ENCODE measurements around the gene GTPBP2. TPM values are rescaled to one million over a fixed set of nuclear protein-coding genes. Genes with fewer than 3 reads are reported as not detected.
"Not testable (repeated sequence)": the region's sequence is repeated elsewhere in the genome, so short reads cannot be mapped to it uniquely, and the experiment has no call there.

The GTPBP2 gene
- polyA plus RNA-seq, 1 donor from 2014 or later = 5.5 TPM

DNA sequence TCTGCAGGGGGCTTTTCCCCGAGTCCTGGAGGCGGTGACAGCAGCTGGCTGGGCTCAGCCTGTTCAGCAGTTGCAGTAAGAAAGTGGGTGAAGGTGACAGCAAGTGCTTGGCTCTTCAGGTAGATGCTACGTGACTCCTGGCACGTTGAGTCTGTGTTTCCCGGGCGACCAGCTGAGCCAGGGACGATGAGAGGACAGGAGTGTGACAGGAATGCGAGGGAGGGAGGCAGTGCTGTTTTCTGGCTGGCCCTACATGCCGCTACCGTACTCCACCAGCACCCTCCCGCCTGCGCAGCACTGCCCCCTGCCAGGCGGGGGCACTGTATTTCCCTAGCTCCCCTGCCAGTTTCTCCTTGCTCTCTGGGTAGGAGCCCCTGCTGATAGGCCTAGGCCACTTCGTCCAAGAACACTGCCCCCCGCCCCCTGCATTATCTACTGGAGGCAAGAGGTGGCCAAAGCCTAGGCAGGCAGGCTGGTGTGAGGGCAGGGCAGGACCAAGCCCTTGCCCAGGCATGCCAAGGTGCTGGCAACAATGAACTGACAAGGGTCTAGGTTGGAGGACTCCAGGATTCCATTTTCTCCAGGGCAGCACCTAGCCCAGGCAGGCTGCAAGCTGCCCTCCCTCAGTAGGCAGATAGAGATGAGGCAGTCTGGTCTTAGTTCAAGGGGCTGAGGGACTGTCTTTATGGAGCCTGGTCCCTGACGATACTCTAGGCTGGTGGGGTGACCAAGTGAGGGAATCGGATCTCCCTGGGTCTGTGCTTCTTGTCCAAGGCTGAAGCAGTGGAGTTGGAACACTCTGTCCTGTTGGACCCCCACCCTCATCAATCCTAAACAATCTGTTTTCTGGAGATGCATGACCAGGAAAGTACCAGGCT, 39.3 kb upstream of the GTPBP2 start:
- H3K4me3 Mint-ChIP-seq = peak overlapping the region in 2 of 4 donors; percentile 65 to 77
- no peaks in the 10 kb centered on the region for H3K27me3 Mint-ChIP-seq
- peaks cover 3% of the 10 kb centered on the region for H3K36me3 Mint-ChIP-seq
- H3K27ac Mint-ChIP-seq = no peak overlapping the region
- no peaks in the 10 kb centered on the region for H3K9me3 Mint-ChIP-seq
- peaks cover 9 to 13% (median 11%) of the 10 kb centered on the region in 3 donors for H3K4me1 Mint-ChIP-seq

DNA sequence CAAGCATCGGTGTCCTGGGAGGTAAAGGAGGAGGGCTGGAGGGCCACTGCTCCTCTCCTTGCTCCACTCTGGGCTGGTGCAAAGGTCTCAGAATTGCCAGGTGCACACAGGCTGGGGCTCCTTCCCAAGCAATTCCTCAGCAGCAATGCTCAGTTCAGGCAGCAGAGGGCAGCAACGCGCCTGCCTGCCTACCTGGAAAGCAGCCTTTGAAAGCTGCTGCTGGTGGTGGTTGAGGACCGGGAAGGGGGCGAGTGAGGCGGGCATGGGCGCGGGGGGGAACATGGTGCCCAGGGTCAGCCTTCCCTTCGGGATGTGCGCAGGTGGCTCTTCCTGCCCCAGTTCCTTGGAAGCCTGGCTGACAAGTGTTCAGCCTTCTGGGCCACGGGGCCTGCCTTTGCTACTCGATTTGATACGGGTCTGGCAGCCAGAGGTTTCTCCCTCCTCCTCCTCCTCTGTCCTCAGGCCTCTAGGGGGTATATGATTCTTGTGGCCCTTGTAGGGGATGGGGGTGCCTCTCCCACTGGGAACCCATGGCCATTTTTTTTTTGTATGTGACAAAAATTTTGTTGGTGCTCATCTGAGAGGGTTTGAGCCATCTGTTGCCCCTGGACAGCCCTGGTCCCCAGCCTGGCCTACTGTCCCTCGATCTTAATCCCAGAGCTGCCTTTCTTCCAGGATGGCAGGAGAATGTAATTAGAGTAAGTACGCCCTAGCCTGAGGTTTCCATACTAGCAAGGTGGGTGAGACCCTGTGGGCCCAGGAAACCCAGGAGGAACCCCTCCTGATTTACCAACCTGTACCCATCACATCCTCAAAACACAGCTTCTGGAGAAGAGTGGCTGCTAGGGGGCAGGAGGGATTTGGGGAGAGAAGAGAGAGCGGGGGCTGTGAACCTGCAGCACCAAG, 38.4 kb upstream of the GTPBP2 start:
- Mint-ChIP-seq H3K36me3 (peaks cover 1% of the 10 kb centered on the region), H3K4me3 (peak overlapping the region in 2 of 4 donors; percentile 12 to 52), H3K27me3 (no peaks in the 10 kb centered on the region), H3K4me1 (peaks cover 9 to 13% (median 11%) of the 10 kb centered on the region in 3 donors), H3K27ac (peak overlapping the region in 1 of 3 donors; percentile 72), H3K9me3 (no peaks in the 10 kb centered on the region)

- Mint-ChIP-seq H3K27me3 (no peaks in the 10 kb centered on the region), H3K36me3 (no peaks in the 10 kb centered on the region), H3K4me1 (peaks cover 11 to 13% (median 12%) of the 10 kb centered on the region in 3 donors), H3K9me3 (no peaks in the 10 kb centered on the region), H3K27ac (no peak overlapping the region), H3K4me3 (peak overlapping the region in 1 of 4 donors; percentile 41)
Measured at GRCh38 chr6:43666196-43666920, 37.3 kb upstream of the GTPBP2 start.

DNA sequence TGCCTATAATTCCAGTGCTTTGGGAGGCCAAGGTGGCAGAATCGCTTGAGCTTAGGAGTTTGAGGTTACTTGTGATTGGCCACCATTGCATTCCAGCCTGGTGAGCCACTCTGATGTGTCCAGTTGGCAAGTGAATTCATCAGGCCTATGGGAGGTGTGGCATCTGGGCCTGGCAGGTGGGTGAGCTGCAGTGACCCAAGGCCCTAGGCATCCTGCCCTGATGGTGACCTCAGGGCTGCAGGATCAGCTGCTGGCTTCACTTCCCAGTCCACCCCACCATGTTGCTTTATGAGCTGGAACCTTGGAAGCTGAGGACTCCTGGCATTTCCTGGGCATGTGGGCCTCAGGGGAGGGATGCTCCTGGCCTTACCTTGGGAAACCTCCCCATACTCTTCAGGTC, 36.3 kb upstream of the GTPBP2 start:
- Mint-ChIP-seq H3K27ac (no peak overlapping the region), H3K9me3 (peaks cover 0 to 5% (median 4%) of the 10 kb centered on the region in 3 donors), H3K4me3 (peak overlapping the region in 1 of 4 donors; percentile 27), H3K4me1 (peaks cover 11 to 13% (median 12%) of the 10 kb centered on the region in 3 donors), H3K27me3 (no peaks in the 10 kb centered on the region), H3K36me3 (no peaks in the 10 kb centered on the region)

DNA sequence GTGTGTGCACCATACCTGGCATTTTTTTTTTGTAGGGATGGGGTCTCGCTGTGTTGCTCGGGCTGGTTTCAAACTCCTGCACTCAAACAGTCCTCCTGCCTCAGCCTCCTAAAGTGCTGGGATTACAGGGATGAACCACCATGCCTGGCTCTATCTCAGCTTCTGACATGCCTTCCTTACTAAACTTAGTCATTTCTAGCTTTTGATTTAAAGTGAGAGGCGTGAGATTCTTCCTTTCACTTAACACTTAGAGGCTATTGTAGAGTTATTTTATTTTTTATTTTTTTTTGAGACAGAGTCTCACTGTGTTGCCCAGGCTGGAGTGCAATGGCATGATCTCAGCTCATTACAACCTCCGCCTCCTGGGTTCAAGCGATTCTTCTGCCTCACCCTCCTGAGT, 33.9 kb upstream of the GTPBP2 start:
- not testable (repeated sequence) for H3K36me3 Mint-ChIP-seq, H3K9me3 Mint-ChIP-seq, H3K4me1 Mint-ChIP-seq, H3K27me3 Mint-ChIP-seq, H3K4me3 Mint-ChIP-seq, H3K27ac Mint-ChIP-seq

- no peak overlapping the region for H3K4me3 Mint-ChIP-seq
- peaks cover 0 to 3% (median 0%) of the 10 kb centered on the region in 3 donors for H3K4me1 Mint-ChIP-seq
- H3K27me3 Mint-ChIP-seq = no peaks in the 10 kb centered on the region
- peaks cover 0 to 5% (median 4%) of the 10 kb centered on the region in 3 donors for H3K9me3 Mint-ChIP-seq
- H3K36me3 Mint-ChIP-seq = no peaks in the 10 kb centered on the region
- H3K27ac Mint-ChIP-seq = no peak overlapping the region
Measured at GRCh38 chr6:43658161-43658560, 29.1 kb upstream of the GTPBP2 start.

DNA sequence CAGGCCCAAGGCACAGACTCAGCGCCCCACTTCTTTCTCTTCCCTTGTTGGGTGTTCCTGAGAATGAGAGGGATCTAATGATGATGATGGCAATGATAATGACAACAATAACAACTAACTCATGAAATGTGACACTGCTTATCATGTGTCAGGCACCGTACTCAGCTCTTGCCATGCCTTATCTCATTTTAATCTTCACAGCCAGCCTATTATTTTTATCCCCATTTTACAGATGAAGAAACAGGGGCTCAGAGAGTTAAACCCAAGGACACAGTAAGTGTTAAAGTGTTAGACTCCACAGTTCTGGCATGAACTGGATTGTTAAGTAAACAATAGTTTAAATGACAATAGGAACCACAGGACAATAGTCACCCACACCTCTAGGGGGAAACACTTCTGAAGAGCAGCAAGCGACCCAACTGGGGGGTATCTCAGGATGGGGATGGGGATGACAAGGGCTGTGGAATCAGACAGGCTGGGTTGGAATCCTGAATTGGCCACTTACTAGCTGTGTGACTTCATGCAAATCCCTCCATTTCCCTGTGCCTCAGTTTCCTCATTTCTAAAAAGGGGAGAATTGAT, 28.2 kb upstream of the GTPBP2 start:
- Mint-ChIP-seq H3K27me3 (no peaks in the 10 kb centered on the region), H3K27ac (no peak overlapping the region), H3K9me3 (peaks cover 0 to 5% (median 4%) of the 10 kb centered on the region in 3 donors)

DNA sequence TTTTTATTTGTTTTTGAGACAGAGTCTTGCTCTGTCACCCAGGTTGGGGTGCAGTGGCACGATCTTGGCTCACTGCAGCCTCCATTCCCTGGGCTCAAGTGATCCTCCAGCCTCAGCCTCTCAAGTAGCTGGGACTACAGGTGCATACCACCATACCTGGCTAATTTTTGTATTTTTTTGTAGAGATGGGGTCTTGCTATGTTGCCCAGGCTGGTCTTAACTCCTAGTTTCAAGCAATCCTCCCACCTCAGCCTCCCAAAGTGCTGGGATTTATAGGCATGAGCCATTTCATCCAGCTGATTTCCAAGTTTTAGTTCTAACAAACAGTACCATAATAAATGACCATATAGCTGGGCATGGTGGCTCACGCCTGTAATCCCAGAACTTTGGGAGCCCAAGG, 23.8 kb upstream of the GTPBP2 start:
- H3K4me3 Mint-ChIP-seq, H3K9me3 Mint-ChIP-seq, H3K36me3 Mint-ChIP-seq, H3K4me1 Mint-ChIP-seq, H3K27me3 Mint-ChIP-seq, H3K27ac Mint-ChIP-seq: not testable (repeated sequence)

More for the DNA sequence above, 28.2 kb upstream of the GTPBP2 start:
- Mint-ChIP-seq H3K4me3 (no peak overlapping the region), H3K36me3 (no peaks in the 10 kb centered on the region), H3K4me1 (peaks cover 0 to 3% (median 0%) of the 10 kb centered on the region in 3 donors)

DNA sequence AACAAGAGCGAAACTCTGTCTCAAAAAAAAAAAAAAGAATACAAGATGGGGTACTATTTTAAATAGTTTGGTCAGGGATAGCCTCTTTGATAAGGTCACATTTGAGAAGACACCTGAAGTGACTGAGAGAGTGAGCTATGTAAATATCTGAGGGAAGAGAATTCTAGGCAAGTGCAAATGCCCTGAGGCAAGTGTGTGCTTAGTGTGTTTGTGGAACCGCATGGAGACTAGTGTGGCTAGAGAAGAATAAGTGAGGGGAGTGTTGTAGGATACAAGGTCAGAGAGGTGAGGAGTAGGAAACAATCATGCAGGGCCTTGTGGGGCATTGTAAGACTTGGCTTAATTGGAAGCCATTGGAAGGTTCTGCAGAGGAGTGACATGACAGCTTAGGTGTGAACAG, 19.2 kb upstream of the GTPBP2 start:
- no peaks in the 10 kb centered on the region for H3K9me3 Mint-ChIP-seq
- H3K4me1 Mint-ChIP-seq = peaks cover 4 to 9% (median 6%) of the 10 kb centered on the region in 3 donors
- H3K36me3 Mint-ChIP-seq = no peaks in the 10 kb centered on the region
- H3K27ac Mint-ChIP-seq = no peak overlapping the region
- H3K4me3 Mint-ChIP-seq = no peak overlapping the region
- no peaks in the 10 kb centered on the region for H3K27me3 Mint-ChIP-seq

GRCh38 chr6:43647613-43648012, 18.5 kb upstream of the GTPBP2 start:
- no peak overlapping the region for H3K27ac Mint-ChIP-seq
- peak overlapping the region in 1 of 4 donors; percentile 42 for H3K4me3 Mint-ChIP-seq
- no peaks in the 10 kb centered on the region for H3K27me3 Mint-ChIP-seq

GRCh38 chr6:43645613-43645964, 16.5 kb upstream of the GTPBP2 start:
- Mint-ChIP-seq H3K27me3 (no peaks in the 10 kb centered on the region), H3K4me3 (peak overlapping the region; percentile 54 to 94 (median 88)), H3K27ac (peak overlapping the region in 2 of 3 donors; percentile 42 to 73), H3K4me1 (peaks cover 6 to 14% (median 9%) of the 10 kb centered on the region in 3 donors), H3K36me3 (no peaks in the 10 kb centered on the region), H3K9me3 (no peaks in the 10 kb centered on the region)

More at GRCh38 chr6:43647613-43648012, 18.5 kb upstream of the GTPBP2 start:
- H3K36me3 Mint-ChIP-seq = no peaks in the 10 kb centered on the region
- no peaks in the 10 kb centered on the region for H3K9me3 Mint-ChIP-seq
- peaks cover 4 to 11% (median 9%) of the 10 kb centered on the region in 3 donors for H3K4me1 Mint-ChIP-seq

DNA sequence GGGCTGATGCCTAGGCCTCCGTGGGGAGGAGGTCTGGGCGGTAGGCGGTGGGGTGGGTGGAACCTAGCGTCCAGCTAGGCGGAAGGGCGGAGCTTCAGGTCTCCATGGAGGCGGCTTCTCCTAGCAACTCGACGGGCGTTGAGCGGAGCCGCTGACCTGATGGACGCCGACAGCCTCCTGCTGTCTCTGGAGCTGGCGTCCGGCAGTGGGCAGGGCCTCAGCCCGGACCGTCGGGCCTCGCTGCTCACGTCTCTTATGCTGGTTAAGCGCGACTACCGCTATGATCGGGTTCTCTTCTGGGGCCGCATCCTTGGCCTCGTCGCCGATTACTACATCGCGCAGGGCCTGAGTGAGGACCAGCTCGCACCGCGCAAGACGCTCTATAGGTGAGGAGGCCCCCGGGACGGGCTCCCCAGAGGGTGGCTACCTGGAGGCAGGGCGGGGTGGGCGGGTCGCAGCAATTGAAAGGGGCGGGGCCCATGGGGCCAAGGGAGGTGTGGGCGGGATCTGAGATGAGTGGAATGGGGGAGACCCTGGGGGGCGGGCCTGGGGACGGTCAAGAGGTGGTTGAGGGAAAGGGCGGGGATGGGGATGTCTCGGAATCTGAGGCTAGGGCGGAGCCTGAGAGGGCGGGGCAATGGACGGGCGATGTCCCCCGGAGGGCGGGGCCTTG, 16.0 kb upstream of the GTPBP2 start, which contains the start of gene RSPH9:
TSS of gene RSPH9 (plus strand) at position 97 of the 673 bp plus-strand sequence. CDS start at position 160, 63 bp downstream.
- Mint-ChIP-seq H3K4me3 (peak within 1 kb of the TSS; percentile 54 to 94 (median 88)), H3K36me3 (no peaks in the 10 kb centered on the region), H3K27ac (peak within 1 kb of the TSS; percentile 57 to 73 (median 61)), H3K9me3 (no peaks in the 10 kb centered on the region), H3K4me1 (peaks cover 6 to 14% (median 9%) of the 10 kb centered on the region in 3 donors), H3K27me3 (no peaks in the 10 kb centered on the region)

DNA sequence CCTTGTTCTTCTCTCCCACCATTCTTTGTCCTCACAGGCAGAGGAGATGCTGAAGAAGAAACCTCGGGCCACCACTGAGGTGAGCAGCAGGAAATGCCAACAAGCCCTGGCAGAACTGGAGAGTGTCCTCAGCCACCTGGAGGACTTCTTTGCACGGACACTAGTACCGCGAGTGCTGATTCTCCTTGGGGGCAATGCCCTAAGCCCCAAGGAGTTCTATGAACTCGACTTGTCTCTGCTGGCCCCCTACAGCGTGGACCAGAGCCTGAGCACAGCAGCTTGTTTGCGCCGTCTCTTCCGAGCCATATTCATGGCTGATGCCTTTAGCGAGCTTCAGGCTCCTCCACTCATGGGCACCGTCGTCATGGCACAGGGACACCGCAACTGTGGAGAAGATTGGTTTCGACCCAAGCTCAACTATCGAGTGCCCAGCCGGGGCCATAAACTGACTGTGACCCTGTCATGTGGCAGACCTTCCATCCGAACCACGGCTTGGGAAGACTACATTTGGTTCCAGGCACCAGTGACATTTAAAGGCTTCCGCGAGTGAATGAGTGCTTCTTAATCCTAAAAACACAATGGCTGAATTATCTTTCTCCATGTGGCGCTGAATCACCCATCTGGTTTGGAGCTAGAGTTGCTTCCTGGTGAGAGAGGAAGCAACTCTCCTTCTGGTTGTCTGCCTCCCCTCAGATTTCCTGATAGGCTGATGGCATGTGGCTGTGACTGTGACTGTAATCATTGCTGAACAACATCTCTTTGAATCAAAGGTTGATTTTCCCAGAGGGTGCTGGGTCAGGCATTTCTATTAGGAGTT, 11.1 kb upstream of the GTPBP2 start:
- no peaks in the 10 kb centered on the region for H3K27me3 Mint-ChIP-seq
- peak overlapping the region in 1 of 4 donors; percentile 13 for H3K4me3 Mint-ChIP-seq
- peak overlapping the region in 2 of 3 donors; percentile 7 to 69 for H3K27ac Mint-ChIP-seq
- H3K36me3 Mint-ChIP-seq = peaks cover 1% of the 10 kb centered on the region
- no peaks in the 10 kb centered on the region for H3K9me3 Mint-ChIP-seq
- peaks cover 17 to 27% (median 18%) of the 10 kb centered on the region in 3 donors for H3K4me1 Mint-ChIP-seq
